ENCODE measurements around the gene ELP6.
"Not testable (repeated sequence)": the region's sequence is repeated elsewhere in the genome, so short reads cannot be mapped to it uniquely, and the experiment has no call there.

Gene ELP6

DNA sequence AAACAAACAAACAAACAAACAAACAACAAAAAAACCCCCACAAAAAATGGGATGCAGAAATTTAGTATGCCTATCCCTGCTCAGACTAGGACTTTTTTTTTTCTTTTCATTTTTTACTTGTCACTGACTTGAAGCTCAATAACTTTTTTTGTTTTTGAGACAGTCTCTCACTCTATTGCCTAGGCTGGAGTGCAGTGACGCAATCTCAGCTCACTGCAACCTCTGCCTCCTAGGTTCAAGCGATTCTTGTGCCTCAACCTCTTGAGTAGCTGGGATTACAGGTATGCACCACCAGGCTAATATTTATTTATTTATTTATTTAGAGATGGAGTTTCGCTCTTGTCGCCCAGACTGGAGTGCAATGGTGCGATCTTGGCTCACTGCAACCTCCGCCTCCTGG, 8.2 kb downstream of the ELP6 start:
- DNase-seq, result not testable (repeated sequence)

DNA sequence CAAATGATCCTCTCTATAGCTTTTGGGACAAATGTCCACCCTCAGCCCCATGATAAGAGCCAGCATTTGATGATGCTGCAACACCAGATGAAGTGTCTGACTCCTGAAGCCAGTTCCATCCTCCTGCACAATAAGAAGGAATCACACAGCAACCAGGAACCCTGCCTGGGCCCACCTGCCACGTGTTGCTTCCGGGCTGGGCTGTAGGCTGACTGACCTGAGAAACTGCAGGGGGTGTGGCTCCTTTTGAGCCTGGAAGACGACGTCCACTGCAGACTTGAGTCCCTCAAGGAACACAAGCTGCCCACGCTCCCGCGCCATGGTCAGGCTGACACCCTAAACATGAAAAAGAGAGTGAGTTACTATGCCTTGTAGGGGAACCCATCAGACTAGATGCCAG, 9.4 kb downstream of the ELP6 start:
- DNase-seq, result no peak

DNA sequence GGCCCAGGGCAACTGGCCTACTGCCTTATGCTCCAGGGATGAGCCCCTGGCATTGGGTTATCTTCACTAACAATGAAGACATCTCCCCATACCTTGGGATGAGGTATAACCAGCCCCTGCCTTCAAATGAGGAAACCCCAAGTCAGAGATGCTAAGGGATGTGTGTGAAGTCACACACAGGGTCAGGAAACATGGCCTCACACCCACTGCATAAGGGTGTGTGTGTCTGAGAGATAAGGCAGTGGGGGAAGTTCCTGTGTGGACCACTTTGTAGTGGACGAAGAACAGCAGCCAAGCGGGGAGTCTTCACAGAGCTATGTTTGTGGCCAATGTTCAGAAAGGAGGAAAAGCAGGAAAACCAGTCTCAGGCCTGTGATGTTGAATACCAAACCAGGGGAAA, 10.5 kb downstream of the ELP6 start:
- no peak for DNase-seq

DNA sequence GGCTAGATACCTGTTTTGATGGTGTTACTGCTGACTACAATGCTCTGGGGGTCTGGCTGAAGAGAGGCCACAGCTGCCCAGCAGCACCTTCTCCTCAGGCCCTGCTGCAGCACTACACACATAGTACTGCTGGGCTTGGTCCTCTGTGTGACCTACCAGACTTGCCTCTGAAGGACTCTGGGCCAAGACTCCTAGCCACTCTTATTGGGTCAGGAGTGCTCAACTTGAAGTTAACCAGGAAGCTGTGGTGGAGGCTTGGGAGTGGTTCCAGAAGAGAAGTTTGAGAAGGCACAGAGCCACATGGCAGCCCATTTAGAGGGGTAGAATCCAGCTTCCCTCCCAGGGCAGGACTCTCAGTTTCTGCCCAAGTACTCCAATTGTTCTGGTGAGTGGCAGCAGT, 16.6 kb downstream of the ELP6 start:
- no peak for DNase-seq

DNA sequence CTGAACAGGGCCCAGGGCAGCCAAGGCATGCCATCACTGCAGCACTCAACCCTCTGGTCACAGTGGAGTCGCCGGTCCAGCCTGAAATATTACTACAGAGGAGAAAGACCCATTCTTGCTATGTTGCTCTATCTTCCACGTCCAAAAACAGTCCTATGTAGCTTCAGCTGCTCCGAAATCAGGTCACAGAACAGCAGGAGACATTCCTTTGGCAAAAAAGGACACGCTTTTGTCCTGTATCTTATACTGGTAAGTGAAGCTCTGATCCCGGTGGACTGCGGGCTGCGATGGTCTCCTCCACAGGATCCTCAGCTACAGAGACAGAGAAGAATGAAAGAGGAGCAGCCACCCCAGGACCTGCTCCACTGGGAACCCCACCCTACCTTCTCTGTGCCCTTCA, 17.6 kb downstream of the ELP6 start:
- no peak for DNase-seq

DNA sequence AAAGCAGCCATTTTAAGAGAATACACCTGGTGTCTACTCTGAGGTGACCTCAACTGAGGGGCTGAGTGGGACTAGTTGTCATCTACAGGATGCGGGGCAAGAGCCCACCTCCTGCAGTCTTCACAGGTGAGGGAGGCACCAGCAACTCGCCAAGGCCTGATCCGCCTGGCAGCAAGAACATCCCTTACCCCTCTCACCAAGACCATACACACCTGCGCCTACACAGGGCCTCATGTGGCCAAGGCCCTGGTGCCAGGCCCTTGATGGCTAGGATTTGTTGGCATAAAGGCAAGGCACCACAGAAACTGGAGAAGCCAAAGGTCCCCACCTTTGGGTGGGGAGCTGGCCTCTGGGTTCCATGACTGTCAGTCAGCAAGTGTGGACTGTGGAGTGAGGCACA, 18.4 kb downstream of the ELP6 start:
- no peak for DNase-seq

DNA sequence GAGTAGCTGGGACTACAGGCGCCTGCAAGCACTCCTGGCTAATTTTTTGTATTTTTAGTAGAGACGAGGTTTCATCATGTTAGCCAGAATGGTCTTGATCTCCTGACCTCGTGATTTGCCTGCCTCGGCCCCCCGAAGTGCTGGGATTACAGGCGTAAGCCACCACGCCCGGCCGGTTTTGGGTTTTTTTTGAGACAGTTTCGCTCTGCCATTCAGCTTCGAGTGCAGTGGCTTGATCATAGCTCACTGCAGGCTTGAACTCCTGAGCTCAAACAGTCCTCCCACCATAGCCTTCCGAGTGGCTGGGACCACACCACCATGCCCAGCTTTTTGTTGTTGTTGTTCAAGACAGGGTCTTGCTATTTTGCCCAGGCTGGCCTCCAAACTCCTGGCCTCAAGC, 21.7 kb downstream of the ELP6 start:
- no peak for DNase-seq

DNA sequence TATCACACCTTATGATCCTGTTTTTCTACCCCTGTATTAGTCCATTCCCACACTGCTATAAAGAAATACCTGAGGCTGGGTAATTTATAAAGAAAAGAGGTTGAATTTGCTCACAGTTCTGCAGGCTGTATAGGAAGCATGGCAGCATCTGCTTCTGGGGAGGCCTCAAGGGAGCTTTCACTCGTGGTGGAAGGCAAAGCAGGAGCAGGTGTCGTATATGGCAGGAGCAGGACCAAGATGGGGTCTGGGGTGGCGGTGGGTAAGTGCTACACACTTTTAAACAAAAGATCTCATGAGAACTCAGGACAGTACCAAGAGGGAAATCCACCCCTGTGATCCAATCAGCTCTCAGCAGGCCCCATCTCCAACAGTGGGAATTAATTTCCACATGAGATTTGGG, 22.3 kb downstream of the ELP6 start:
- DNase-seq, result no peak

DNA sequence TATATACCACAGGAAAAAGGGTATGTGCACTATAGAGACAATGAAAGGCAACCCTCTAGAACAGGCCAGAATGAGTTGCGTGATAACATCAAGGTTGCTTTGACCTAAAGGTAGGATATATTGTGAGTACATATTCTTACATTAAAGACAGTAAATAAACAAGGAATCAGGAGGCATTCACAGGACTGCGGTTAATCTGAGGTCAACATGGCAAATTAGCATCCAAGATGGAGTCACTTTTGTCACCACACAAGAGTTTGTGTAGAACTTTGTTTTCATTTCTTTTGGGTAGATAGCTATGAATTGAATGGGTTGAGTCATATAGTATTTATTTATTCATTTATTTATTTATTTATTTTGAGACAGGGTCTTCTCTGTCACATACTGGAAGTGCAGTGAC, 26.2 kb downstream of the ELP6 start:
- no peak for DNase-seq

DNA sequence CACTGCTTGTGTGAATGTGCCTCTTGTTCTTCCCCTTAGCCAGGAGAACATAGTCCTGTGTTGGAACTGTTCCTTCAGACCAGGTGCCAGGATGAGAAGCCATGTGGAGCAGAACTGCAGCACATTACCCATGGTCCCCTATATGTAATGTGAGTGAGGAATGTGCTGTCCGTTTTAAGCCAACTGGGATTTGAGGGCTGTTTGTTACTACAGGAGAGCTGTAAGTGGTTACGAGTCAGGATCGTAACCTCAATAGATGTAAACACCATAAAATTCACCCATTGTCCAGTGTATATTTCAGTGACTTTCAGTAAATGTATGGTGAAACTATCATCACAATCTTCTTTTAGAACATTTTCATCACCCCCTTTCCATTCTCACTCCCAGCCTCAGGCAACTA, 27.7 kb downstream of the ELP6 start:
- DNase-seq, result no peak

DNA sequence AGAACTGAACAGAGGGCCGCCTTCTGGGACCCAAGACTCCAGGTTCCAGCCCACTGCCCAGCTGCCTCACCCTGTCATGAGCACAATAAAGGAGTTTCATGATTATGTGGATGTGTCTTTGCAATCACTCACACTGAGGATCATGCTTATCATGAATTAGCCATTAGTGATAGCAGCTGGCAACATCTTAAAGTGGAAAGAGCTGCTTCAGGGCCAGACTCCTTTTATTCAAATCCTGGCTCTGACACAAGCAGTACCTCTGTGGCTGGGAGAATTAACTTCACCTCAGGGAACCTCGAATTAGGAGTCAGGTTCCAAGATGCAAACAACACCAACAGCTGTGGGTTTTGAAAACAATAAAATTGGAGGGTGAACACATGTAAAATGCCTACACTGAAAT, 31.1 kb downstream of the ELP6 start:
- no peak for DNase-seq

DNA sequence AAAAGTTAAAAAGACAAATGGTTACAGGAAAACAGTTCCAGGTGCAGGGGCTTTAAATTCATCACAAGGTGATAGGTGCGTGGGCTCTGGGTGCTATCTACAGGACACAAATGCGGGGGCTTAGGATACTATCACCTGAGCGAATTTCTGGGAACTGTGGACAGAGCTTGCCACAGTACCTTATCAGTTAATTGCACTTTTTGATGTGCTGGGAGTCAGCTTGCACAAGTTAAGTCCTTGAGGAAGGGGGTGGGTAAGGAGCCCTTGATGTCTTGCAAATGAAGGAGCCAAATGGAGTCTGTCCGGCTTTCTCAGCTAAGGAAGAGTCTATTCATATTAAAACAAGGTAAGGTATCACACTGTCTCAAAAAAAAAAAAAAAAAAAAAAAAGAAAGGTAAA, 31.7 kb downstream of the ELP6 start:
- not testable (repeated sequence) for DNase-seq

DNA sequence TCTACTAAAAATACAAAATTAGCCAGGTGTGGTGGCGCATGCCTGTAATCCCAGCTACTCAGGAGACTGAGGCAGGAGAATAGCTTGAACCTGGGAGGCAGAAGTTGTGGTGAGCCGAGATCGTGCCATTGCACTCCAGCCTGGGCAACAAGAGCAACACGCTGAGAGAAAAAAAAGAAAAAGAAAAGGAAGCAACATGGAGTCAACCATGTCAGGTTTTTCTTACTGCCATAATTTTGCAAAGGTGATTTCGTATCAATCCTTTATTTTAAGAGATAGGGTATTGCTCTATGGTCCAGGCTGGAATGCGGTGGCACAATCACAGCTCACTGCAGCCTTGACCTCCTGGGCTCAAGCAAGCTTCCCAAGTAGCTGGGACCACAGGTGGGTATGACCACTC, 33.2 kb downstream of the ELP6 start:
- DNase-seq, result not testable (repeated sequence)

DNA sequence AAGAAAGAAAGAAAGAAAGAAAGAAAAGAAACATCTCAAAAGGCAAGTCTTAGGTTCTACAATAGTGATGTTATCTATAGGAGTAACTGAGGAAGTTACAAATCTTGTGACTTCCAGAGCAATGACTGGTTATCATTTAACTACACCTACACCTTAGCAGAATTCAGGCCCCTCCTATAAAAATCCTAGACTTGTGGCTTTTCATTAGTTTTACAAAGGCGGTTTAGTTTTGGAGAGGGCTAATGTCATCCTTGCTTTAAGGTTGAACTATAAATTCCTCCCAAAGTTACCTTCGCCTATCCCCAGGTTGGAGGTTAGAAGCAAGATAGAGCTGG, 33.7 kb downstream of the ELP6 start:
- no peak for DNase-seq

DNA sequence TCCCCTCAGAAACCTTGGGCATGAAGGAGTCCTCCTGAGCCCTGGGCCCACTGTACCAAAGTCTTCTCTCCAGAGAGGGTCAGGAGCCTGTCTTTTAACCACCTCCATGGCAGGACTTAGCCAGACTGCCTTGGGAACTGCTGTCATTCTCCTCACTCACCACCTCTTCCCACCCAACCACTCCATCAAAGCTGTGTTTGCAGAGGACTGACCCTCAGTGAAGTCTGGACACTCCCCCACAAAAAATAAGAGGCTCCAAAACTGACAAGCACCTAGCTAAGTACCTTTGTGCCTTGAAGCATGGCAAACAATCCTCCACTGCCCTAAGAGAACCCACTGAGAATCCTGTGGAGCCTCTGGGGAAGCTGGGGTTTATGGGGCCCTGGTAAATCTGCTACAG, 35.5 kb downstream of the ELP6 start:
- DNase-seq, result no peak

DNA sequence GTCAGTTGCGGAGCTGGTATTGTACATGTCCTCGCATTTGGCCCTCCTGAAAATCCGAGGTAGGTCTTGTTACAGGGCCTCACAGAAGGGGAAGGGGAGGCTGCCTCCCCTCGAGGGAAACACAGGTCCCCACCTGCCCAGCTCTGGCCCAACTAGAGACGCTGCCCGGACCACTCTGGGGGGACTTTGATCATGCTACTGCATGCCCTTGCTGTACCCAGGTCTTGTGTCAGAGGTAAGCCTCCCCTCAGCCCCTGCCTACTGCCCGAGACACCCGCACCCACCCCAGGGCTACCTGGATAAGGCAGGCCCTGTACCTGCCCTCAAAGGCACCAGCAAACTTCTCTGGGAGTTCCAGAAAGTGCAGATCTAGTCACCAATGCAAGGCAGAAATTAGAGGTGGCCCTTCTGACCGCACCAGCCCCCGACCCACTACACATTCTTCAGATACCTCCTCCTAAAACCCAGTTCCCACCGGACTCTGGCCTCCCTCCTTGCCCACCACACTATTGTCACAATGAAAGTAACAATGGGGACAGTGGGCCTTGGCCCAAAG, 36.8 kb downstream of the ELP6 start:
- no peak for DNase-seq

DNA sequence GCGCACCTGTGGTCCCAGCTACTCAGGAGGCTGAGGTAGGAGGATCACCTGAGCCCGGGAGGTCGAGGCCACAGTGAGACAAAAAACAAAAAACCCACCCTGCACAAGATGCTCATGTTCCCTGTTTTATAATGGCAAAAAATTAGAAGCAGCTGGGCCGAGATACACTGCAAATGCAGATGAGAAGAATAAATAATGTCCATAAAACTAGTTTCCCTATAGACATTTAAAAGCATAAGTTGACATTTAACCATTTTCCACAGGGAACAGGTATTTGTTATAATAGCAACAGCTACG, 37.2 kb downstream of the ELP6 start:
- no peak for DNase-seq

DNA sequence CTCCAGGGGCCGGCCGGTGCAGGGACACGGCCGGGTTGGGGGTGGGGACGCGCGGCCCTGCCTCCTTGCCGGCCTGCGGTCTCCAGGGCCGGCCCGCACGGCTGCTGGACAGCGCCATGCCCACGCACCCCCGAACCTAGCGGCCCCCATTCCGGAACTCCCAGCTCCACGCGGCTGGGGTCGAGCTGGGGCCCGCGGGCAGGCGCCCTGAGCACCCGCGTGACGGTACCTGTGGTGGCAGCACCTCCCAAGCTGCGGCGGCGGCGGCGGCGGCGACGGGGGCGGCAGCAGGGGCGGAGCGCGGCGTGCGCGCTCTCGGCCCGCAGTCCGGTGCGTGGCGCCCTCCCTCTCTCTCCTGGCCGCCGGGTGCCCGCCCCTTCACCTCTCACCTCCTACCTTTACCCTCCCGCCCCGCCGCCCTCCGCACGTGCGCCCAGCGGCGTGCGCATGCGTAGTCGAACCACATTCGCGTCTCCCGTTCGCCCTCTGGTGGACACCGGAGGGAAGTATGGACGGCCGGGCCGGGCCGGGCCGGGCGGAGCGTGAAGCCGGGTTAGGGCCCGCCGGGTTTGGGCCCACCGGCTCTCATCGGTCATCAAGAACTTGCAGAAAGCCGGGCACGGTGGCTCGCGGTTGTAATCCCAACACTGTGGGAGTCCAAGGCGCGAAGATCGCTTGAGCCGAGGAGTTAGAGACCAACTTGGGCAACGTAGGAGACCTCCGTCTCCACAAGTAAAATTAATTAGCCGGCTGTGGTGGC, 37.8 kb downstream of the ELP6 start, which contains the start of gene SCAP:
Gene SCAP (minus strand): TSS at position 372 of the 760 bp plus-strand sequence. CDS start 32,948 bp downstream, outside the sequence.
- peak; percentile 79 for DNase-seq

DNA sequence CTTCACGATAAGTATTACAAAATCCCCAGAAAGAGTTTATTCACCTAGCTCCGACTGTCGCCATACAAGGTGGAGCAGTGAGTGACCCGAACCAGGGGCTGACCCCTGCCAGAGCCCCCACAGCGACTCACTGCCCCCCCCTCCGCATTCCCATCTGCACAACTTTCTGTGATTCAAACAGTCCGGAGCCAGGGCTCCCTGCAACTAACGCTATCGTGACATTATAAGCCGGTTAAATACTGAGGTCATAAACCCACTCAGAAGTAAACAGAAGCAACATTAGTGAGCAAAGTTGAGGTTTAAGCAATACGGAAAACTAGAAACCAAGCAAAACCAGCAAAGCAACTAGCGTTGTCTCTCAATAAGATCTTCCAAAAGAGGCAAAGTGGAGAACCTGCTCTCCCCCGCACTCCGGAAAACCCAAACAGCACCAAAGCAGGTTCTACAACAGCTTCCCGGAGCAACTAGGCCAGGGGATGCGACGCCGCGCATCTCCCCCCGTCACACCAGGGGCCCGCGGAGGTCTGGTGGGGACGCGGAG, 38.4 kb downstream of the ELP6 start:
- DNase-seq, result no peak

DNA sequence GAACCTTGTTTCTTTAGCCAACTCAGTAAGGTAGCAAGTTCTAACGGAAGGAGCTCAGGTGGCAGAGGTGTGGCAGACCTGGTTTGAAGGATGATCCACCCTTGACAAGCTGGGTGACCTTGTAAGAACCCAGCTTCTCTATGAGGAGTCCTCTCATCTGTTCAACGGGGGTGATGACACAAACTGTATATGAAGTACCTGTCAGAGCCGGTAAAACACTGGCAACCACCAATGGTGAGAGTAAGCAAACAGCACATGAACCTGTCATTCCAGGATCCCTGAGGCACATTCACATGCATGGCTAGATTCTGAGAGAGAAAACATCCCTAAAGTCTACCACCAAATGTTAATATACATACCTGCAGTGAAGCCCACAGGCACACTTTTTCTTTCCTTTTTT, 40.1 kb downstream of the ELP6 start:
- DNase-seq, result no peak

DNA sequence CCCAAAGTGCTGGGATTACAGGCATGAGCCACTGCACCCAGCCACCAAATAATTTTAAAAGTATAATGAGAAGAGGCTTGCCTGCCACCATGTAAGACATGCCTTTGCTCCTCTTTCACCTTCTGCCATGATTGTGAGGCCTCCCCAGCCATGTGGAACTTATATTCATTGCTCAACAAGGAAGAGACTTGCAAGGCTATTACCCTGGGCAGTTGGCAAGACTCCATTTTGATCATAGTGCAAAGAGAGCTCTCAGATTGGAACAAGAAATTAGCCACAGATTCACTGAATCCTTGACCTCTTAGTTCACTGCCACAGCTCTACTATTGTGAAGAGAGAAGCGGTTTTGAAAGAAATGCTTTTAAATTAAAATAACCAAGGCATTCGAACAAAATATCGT, 43.9 kb downstream of the ELP6 start:
- DNase-seq, result no peak

DNA sequence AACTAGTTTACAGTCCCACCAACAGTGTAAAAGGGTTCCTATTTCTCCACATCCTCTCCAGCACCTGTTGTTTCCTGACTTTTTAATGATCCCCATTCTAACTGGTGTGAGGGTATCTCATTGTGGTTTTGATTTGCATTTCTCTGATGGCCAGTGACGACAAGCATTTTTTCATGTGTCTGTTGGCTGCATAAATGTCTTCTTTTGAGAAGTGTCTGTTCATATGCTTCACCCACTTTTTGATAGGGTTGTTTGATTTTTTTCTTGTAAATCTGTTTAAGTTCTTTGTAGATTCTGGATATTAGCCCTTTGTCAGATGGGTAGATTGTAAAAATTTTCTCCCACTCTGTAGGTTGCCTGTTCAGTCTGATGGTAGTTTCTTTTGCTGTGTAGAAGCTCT, 45.2 kb downstream of the ELP6 start:
- not testable (repeated sequence) for DNase-seq

DNA sequence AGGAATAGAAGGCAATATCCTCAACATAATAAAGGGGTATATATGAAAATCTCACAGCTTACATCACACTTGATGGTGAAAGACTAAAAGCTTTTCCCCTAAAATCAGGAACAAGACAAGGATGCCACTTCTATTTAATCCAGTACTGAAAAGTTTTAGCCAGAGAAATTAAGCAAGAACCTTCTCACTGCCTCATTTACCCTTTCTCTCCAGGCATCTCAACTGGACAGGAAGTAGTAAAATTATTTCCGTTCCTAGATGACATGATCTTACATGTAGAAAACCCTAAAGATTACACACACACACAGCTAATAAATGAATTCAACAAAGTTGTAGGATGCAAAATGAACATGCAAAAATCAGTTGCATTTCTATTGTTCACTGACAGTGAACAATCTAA, 48.9 kb downstream of the ELP6 start:
- no peak for DNase-seq

DNA sequence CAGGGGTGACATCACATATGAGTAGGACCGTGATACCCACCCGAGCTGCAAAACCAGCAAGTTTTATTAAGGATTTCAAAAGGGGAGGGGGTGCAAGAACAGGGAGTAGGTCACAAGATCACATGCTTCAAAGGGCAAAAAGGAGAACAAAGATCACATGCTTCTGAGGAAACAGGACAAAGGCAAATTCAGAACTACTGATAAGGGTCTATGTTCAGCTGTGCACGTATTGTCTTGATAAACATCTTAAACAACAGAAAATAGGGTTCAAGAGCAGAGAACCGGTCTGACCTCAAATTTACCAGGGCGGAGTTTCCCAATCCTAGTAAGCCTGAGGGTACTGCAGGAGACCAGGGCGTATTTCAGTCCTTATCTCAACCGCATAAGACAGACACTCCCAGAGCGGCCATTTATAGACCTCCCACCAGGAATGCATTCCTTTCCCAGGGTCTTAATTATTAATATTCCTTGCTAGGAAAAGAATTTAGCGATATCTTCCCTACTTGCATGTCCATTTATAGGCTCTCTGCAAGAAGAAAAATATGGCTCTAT, 53.9 kb downstream of the ELP6 start:
- DNase-seq, result not testable (repeated sequence)

DNA sequence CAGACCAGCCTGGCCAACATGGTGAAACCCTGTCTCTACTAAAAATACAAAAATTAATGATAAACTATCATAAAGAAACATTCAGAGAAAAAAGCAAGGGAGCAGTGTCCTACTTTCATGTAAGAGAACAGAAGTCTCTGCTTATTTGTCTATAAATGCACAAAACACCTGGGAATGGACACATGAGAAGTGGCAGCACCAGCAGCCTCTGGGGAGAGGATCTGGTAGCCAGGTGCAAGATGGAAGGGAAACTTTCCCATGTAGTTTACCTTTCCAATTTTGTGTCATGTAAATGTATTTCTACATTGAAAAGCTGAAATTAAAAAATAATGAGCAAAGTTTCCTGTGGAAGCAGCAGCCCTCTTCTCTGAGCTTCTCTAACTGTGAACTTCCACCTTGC, 56.5 kb downstream of the ELP6 start:
- DNase-seq, result no peak
